ENCODE results near the gene LHFPL3. TPM values are rescaled to one million over a fixed set of nuclear protein-coding genes. Genes with fewer than 3 reads are reported as not detected.
"Not testable (repeated sequence)": the region's sequence is repeated elsewhere in the genome, so short reads cannot be mapped to it uniquely, and the experiment has no call there.

The LHFPL3 gene
- total RNA-seq, 2 donors from 2014 or later: not detected

DNA sequence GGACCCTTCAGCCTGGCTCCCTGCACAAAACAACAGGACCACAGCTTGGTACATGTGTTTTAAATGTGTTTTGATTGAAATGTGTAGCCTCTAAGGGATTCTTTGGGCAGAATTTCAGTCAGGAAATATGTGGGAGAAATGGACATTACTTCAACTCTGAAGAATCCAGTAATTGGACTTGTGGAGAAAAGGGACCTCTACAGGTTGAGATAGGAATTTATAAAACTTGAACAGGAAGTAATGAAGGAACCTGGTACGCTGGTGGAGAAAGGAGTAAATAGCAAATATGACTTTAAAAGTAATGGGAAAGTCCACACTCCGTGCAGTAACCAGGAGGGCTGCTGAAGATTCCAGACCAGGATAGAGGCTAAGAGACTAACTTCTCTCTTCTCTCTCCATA lies 220.5 kb downstream of the LHFPL3 start:
- Histone ChIP-seq H3K27me3 (replicated peaks; ENCODE audit: insufficient read depth) (no peaks in the 10 kb centered on the region), H3K4me3 (no peak overlapping the region), H3K4me1 (ENCODE audit: control insufficient read depth in 1 of 2, low read depth in 2 of 2) (peaks cover 0 to 3% of the 10 kb centered on the region in 2 donors), H3K9me3 (no peaks in the 10 kb centered on the region), H3K27ac (no peak overlapping the region), H3K36me3 (no peaks in the 10 kb centered on the region)
- ATAC-seq (ENCODE audit: insufficient number of reproducible peaks, low FRiP score, low read depth): no peak
- no peak for TF ChIP-seq CTCF (IDR thresholded peaks at IDR 0.05)
- no peak for DNase-seq (ENCODE audit: low spot score)

DNA sequence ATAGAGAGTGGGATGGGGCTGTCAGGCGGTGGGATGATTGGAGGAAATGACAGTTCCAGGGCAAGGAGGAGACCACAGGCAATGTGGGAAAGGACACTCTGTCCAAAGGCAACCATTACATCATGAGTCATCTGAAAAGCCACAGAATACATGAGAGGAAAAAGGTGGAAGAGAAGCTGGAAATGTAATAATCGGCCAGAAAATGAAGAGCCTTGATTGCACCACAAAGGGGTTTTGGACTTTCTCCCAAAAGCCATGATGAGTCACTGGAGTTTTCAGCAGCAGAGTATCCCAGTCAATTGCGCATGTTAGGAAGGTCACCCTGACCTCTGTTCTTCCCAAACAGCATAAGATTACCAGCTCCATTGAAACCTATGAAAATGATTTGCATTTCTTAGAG lies 222.0 kb downstream of the LHFPL3 start:
- Histone ChIP-seq H3K27ac (no peak overlapping the region), H3K9me3 (no peaks in the 10 kb centered on the region)
- DNase-seq (ENCODE audit: low spot score): no peak

GRCh38 chr7:104551226-104551625 lies 222.8 kb downstream of the LHFPL3 start:
- H3K4me3 ChIP-seq: no peak overlapping the region
- TF ChIP-seq CTCF (IDR thresholded peaks at IDR 0.05): no peak
- no peaks in the 10 kb centered on the region for H3K27me3 ChIP-seq (replicated peaks; ENCODE audit: insufficient read depth)
- H3K4me1 ChIP-seq (ENCODE audit: control insufficient read depth in 1 of 2, low read depth in 2 of 2): peaks cover 0 to 3% of the 10 kb centered on the region in 2 donors
- ATAC-seq (ENCODE audit: insufficient number of reproducible peaks, low FRiP score, low read depth): no peak
- no peaks in the 10 kb centered on the region for H3K36me3 ChIP-seq
- H3K27ac ChIP-seq: no peak overlapping the region
- no peaks in the 10 kb centered on the region for H3K9me3 ChIP-seq
- DNase-seq (ENCODE audit: low spot score): no peak

More for the DNA sequence above, 222.0 kb downstream of the LHFPL3 start:
- H3K36me3 ChIP-seq: no peaks in the 10 kb centered on the region
- peaks cover 0 to 3% of the 10 kb centered on the region in 2 donors for H3K4me1 ChIP-seq (ENCODE audit: control insufficient read depth in 1 of 2, low read depth in 2 of 2)
- no peak overlapping the region for H3K4me3 ChIP-seq
- TF ChIP-seq CTCF (IDR thresholded peaks at IDR 0.05): no peak
- H3K27me3 ChIP-seq (replicated peaks; ENCODE audit: insufficient read depth): no peaks in the 10 kb centered on the region
- no peak for ATAC-seq (ENCODE audit: insufficient number of reproducible peaks, low FRiP score, low read depth)

DNA sequence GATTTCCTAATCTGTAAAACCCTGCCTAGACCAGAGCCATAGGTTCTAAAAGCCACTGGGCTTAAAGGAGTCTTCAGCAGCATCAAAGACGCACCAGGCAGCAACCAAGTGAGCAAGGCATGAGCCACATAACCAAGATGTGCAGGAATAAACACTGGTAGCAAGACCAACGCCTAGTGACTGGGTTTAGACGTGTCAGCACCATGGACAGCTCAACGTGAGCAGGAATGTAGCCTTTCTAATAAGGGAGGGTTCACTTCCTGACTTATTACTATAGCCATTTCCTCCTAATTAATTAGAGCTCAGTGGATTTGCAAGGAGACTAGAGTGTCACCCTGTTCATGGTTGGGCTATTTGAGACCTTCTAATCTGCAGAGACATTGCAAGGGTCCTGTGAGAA lies 223.7 kb downstream of the LHFPL3 start:
- H3K4me3 ChIP-seq: no peak overlapping the region
- no peak for TF ChIP-seq CTCF (IDR thresholded peaks at IDR 0.05)
- no peaks in the 10 kb centered on the region for H3K9me3 ChIP-seq
- H3K4me1 ChIP-seq (ENCODE audit: control insufficient read depth in 1 of 2, low read depth in 2 of 2): peaks cover 0 to 3% of the 10 kb centered on the region in 2 donors
- H3K27ac ChIP-seq: no peak overlapping the region
- DNase-seq (ENCODE audit: low spot score): no peak
- H3K36me3 ChIP-seq: no peaks in the 10 kb centered on the region
- H3K27me3 ChIP-seq (replicated peaks; ENCODE audit: insufficient read depth): no peaks in the 10 kb centered on the region
- no peak for ATAC-seq (ENCODE audit: insufficient number of reproducible peaks, low FRiP score, low read depth)

- Histone ChIP-seq H3K27me3 (replicated peaks; ENCODE audit: insufficient read depth) (no peaks in the 10 kb centered on the region), H3K27ac (no peak overlapping the region), H3K9me3 (no peaks in the 10 kb centered on the region), H3K4me1 (ENCODE audit: control insufficient read depth in 1 of 2, low read depth in 2 of 2) (peaks cover 0 to 3% of the 10 kb centered on the region in 2 donors), H3K4me3 (no peak overlapping the region), H3K36me3 (no peaks in the 10 kb centered on the region)
- ATAC-seq (ENCODE audit: insufficient number of reproducible peaks, low FRiP score, low read depth) (no peak), DNase-seq (ENCODE audit: low spot score) (no peak)
- no peak for TF ChIP-seq CTCF (IDR thresholded peaks at IDR 0.05)
Observed at GRCh38 chr7:104553074-104553473, 224.7 kb downstream of the LHFPL3 start.

DNA sequence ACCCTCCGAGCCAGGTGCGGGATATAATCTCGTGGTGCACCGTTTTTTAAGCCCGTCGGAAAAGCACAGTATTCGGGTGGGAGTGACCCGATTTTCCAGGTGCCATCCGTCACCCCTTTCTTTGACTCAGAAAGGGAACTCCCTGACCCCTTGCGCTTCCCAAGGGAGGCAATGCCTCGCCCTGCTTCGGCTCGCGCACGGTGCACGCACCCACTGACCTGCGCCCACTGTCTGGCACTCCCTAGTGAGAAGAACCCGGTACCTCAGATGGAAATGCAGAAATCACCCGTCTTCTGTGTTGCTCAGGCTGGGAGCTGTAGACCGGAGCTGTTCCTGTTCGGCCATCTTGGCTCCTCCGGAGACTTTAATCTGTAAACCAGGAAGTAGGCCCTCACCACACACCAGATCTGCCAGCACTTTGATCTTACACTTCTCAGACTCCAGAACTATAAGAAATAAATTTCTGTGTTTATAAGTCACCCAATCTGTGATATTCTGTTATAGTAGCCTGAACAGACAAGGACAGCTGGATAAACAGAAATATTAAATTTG lies 235.0 kb downstream of the LHFPL3 start:
- H3K36me3 ChIP-seq; H3K4me3 ChIP-seq; DNase-seq (ENCODE audit: low spot score); ATAC-seq (ENCODE audit: insufficient number of reproducible peaks, low FRiP score, low read depth); H3K27me3 ChIP-seq (replicated peaks; ENCODE audit: insufficient read depth); H3K27ac ChIP-seq; H3K4me1 ChIP-seq (ENCODE audit: control insufficient read depth in 1 of 2, low read depth in 2 of 2); H3K9me3 ChIP-seq: not testable (repeated sequence)
